ENCODE results near the gene CAPZB. TPM values are rescaled to one million over a fixed set of nuclear protein-coding genes. Genes with fewer than 3 reads are reported as not detected.

CAPZB gene
- total and polyA plus RNA-seq, 2 donors (not counting 3 experiments of a cell fraction or from before 2014, with no cell fraction given), result 196 to 347 TPM

GRCh38 chr1:19313636-19313959, 171.7 kb downstream of the CAPZB start:
- CTCF ChIA-PET, result no interaction called here
- no peaks in the 10 kb centered on the region for H3K9me3 ChIP-seq (replicated peaks; ENCODE audit: control insufficient read depth, insufficient read depth, low read length)

More at GRCh38 chr1:19313636-19313959, 171.7 kb downstream of the CAPZB start:
- Histone ChIP-seq H3K4me3 (replicated peaks in 1 of 3; ENCODE audit: insufficient read depth in 1 of 3, low read depth in 1 of 3, low read length in 3 of 3) (no peak overlapping the region), H3K9ac (replicated peaks; ENCODE audit: extremely low read depth, insufficient read depth, low read length) (no peak overlapping the region), H3K4me2 (ENCODE audit: insufficient read depth, low read length) (no peak overlapping the region), H3K27ac (ENCODE audit: insufficient read depth, low read depth, low read length) (no peak overlapping the region), H2AFZ (ENCODE audit: low read depth, low read length) (no peak overlapping the region), H3K9me1 (replicated peaks; ENCODE audit: control insufficient read depth, extremely low read depth, insufficient read depth, low read length) (no peaks in the 10 kb centered on the region), H3K79me2 (ENCODE audit: control insufficient read depth, insufficient read depth, low read length) (peaks cover 12% of the 10 kb centered on the region), H3K36me3 (ENCODE audit: control insufficient read depth in 2 of 2, extremely low read depth in 1 of 2, insufficient read depth in 2 of 2, low read length in 2 of 2) (no peaks in the 10 kb centered on the region), H3K27me3 (ENCODE audit: control insufficient read depth in 2 of 2, insufficient read depth in 2 of 2, low read length in 2 of 2) (no peaks in the 10 kb centered on the region), H3K4me1 (ENCODE audit: control insufficient read depth, extremely low read depth, insufficient read depth, low read length) (peaks cover 21% of the 10 kb centered on the region), H4K20me1 (replicated peaks; ENCODE audit: control insufficient read depth, extremely low read depth, insufficient read depth, low read length) (no peaks in the 10 kb centered on the region)
- dilution Hi-C loops (cut with MboI; ENCODE audit: extremely low pct_ligation_motif_present, low sequenced_read_pairs), result no loop called here
- intact Hi-C loops (cut with micrococcal nuclease), result loop anchor here (2.0 to 5.0 kb wide), 2 partner anchors 103 to 1174 kb away; partner anchors contain the start of genes CAMK2N1 and UBR4
- no TSS peak for BruUV-seq (replicated peaks)
- POLR2A ChIA-PET, result no interaction called here
- no peak for DNase-seq (ENCODE audit: low read depth, low spot score)
- TF ChIP-seq GATA2 (IDR thresholded peaks at IDR 0.05; ENCODE audit: insufficient read depth, insufficient read length, low read depth, low read length) (no peak), JUN (IDR thresholded peaks at IDR 0.05; ENCODE audit: borderline replicate concordance, insufficient read depth, insufficient read length, low read depth) (no peak), CTCF (IDR thresholded peaks at IDR 0.05; ENCODE audit: extremely low read depth in 1 of 2, insufficient read depth in 1 of 2, low read depth in 1 of 2, low read length in 2 of 2) (no peak), MAX (IDR thresholded peaks at IDR 0.05; ENCODE audit: insufficient read depth, insufficient read length) (no peak), EZH2 (IDR thresholded peaks at IDR 0.05; ENCODE audit: borderline replicate concordance, low read depth, low read length, severe bottlenecking) (no peak), FOS (IDR thresholded peaks at IDR 0.05; ENCODE audit: borderline replicate concordance, insufficient read depth, low read length) (no peak), MYC (IDR thresholded peaks at IDR 0.05; ENCODE audit: low read depth, low read length) (no peak), POLR2AphosphoS5 (IDR thresholded peaks at IDR 0.05; ENCODE audit: insufficient read depth, low read depth, low read length) (no peak), POLR2A (IDR thresholded peaks at IDR 0.05; ENCODE audit: low read depth, low read length) (no peak)
- no peak for FAIRE-seq
